ENCODE data around the gene ACTL9. TPM values are rescaled to one million over a fixed set of nuclear protein-coding genes. Genes with fewer than 3 reads are reported as not detected.

Gene ACTL9
- total RNA-seq, 2 donors from 2014 or later = not detected

Other genes starting within 250 kb of the ACTL9 start
- gene PRAM1, start 196.2 kb downstream of the ACTL9 start, total RNA-seq = under 1 TPM; 0.19 to 0.79 TPM
- 10 to 100 TPM in 1 of 2 donors, 1 to 10 TPM in 1; 8.2 to 13.5 TPM for gene ZNF414, start 184.6 kb downstream of the ACTL9 start, total RNA-seq
- 10 to 100 TPM in 1 of 2 donors, 1 to 10 TPM in 1; 4.4 to 10.8 TPM for gene MYO1F, start 121.4 kb downstream of the ACTL9 start, total RNA-seq
- 10 to 100 TPM; 13.1 to 14.9 TPM for gene ADAMTS10, start 88.1 kb downstream of the ACTL9 start, total RNA-seq
- gene NFILZ, start 68.2 kb downstream of the ACTL9 start, total RNA-seq = not detected
- not detected for gene OR2Z1, start 22.8 kb upstream of the ACTL9 start, total RNA-seq
- gene ZNF558, start 133.5 kb upstream of the ACTL9 start, total RNA-seq = 10 to 100 TPM; 14.5 to 16.8 TPM
- gene MBD3L1, start 133.6 kb upstream of the ACTL9 start, total RNA-seq = not detected

Measured in right atrium auricular region (tissue), 2 donors.